NCI-H526 treated with DMSO at 0.1 percent for 48 hours (cell line): Measurements from ENCODE around the gene PTPRD.

Experiments
- DNase-seq: peaks from one replicate; lab custom pipeline; 2025; lab: John Stamatoyannopoulos, UW

The PTPRD gene

GRCh38 chr9:8904771-8905515 is 1707.9 kb downstream of the PTPRD start:
- DNase-seq: no peak

- no peak for DNase-seq
These were observed 1709.7 kb downstream of the PTPRD start for GRCh38 chr9:8903077-8903476.

- no peak for DNase-seq
These were observed 1711.7 kb downstream of the PTPRD start for GRCh38 chr9:8901146-8901545.

GRCh38 chr9:8899511-8899910 is 1713.3 kb downstream of the PTPRD start:
- no peak for DNase-seq

GRCh38 chr9:8895861-8896224 is 1717.0 kb downstream of the PTPRD start:
- peak; percentile 57 for DNase-seq

GRCh38 chr9:8895106-8895860 is 1717.5 kb downstream of the PTPRD start:
- DNase-seq: no peak

- no peak for DNase-seq
These were observed 1722.1 kb downstream of the PTPRD start for GRCh38 chr9:8890695-8891094.

GRCh38 chr9:8889100-8889499 is 1723.7 kb downstream of the PTPRD start:
- no peak for DNase-seq

GRCh38 chr9:8888591-8888990 is 1724.2 kb downstream of the PTPRD start:
- no peak for DNase-seq

- no peak for DNase-seq
These were observed 1725.4 kb downstream of the PTPRD start for GRCh38 chr9:8887369-8887768.

- no peak for DNase-seq
These were observed 1729.5 kb downstream of the PTPRD start for GRCh38 chr9:8883321-8883720.

- DNase-seq: peak; percentile 76
These were observed 1732.7 kb downstream of the PTPRD start for GRCh38 chr9:8880060-8880459.

- no peak for DNase-seq
These were observed 1733.5 kb downstream of the PTPRD start for GRCh38 chr9:8879284-8879683.

GRCh38 chr9:8877753-8878494 is 1734.9 kb downstream of the PTPRD start:
- DNase-seq: no peak

GRCh38 chr9:8876303-8876702 is 1736.5 kb downstream of the PTPRD start:
- no peak for DNase-seq

GRCh38 chr9:8874482-8874881 is 1738.3 kb downstream of the PTPRD start:
- DNase-seq: no peak

GRCh38 chr9:8872802-8873201 is 1740.0 kb downstream of the PTPRD start:
- DNase-seq: no peak

GRCh38 chr9:8871796-8872445 is 1740.9 kb downstream of the PTPRD start:
- DNase-seq: no peak

- no peak for DNase-seq
These were observed 1741.4 kb downstream of the PTPRD start for GRCh38 chr9:8871396-8871795.

GRCh38 chr9:8869812-8870211 is 1743.0 kb downstream of the PTPRD start:
- no peak for DNase-seq

GRCh38 chr9:8868632-8869031 is 1744.2 kb downstream of the PTPRD start:
- no peak for DNase-seq

GRCh38 chr9:8867148-8867547 is 1745.7 kb downstream of the PTPRD start:
- DNase-seq: no peak
